ENCODE results near the gene LTBR.

DNA sequence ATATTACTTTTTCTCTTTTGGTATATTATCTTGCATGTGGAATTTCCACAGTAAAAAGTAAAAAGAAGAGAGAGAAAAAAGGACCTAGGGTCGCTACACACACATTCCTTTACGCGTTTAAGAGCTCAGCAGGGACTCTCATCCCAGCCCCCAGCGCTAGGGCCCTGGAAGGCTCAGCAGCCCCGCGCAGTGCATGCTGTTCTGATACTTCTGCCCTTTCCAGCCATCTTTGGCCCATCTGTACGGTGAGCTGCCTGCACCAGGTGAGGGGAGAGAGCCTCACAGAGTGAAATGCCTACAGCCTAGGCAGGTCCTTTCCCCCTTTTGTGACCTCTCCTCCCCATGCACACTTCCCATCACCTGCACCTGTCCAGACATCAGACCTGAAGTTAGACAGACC, 1.6 kb upstream of the LTBR start:
- TF ChIP-seq, protein P1, sequence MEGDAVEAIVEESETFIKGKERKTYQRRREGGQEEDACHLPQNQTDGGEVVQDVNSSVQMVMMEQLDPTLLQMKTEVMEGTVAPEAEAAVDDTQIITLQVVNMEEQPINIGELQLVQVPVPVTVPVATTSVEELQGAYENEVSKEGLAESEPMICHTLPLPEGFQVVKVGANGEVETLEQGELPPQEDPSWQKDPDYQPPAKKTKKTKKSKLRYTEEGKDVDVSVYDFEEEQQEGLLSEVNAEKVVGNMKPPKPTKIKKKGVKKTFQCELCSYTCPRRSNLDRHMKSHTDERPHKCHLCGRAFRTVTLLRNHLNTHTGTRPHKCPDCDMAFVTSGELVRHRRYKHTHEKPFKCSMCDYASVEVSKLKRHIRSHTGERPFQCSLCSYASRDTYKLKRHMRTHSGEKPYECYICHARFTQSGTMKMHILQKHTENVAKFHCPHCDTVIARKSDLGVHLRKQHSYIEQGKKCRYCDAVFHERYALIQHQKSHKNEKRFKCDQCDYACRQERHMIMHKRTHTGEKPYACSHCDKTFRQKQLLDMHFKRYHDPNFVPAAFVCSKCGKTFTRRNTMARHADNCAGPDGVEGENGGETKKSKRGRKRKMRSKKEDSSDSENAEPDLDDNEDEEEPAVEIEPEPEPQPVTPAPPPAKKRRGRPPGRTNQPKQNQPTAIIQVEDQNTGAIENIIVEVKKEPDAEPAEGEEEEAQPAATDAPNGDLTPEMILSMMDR (IDR thresholded peaks at IDR 0.05) = no peak
- TF ChIP-seq POLR2A (IDR thresholded peaks at IDR 0.05) = no peak

All from uterus (tissue), 2 donors.